ENCODE data around the gene ZNF143. TPM values are rescaled to one million over a fixed set of nuclear protein-coding genes. Genes with fewer than 3 reads are reported as not detected.

Gene ZNF143
- total RNA-seq, 4 donors from 2014 or later: 17.8 to 44.2 (median 30.9) TPM

GRCh38 chr11:9518835-9519410, 58.1 kb downstream of the ZNF143 start:
- no peak overlapping the region for H3K4me3 ChIP-seq (ENCODE audit: low read depth, poor library complexity, severe bottlenecking)
- no peak for TF ChIP-seq POLR2A (IDR thresholded peaks at IDR 0.05)
- no peak for TF ChIP-seq CTCF (IDR thresholded peaks at IDR 0.05)
- intact Hi-C loops (cut with DNase I; ENCODE audit: low total_unique reads): no loop called here
- WGBS, 2 donors: 93 to 94% methylated on average over 9 of the region's 9 CpGs
- no peak for DNase-seq (ENCODE audit: low spot score in 2 of 2)

GRCh38 chr11:9524001-9524400, 63.2 kb downstream of the ZNF143 start:
- WGBS, 2 donors: 91 to 100% methylated on average over 2 of the region's 2 CpGs
- H3K4me3 ChIP-seq (ENCODE audit: low read depth, poor library complexity, severe bottlenecking): no peak overlapping the region
- no peak for DNase-seq (ENCODE audit: low spot score in 2 of 2)
- intact Hi-C loops (cut with DNase I; ENCODE audit: low total_unique reads): loop anchor here (10.0 kb wide), 1 partner anchor 59 kb away; the partner anchor contains the start of gene ZNF143
- TF ChIP-seq CTCF (IDR thresholded peaks at IDR 0.05): no peak
- TF ChIP-seq POLR2A (IDR thresholded peaks at IDR 0.05): no peak

GRCh38 chr11:9525116-9525515, 64.3 kb downstream of the ZNF143 start:
- DNase-seq (ENCODE audit: low spot score in 2 of 2): no peak
- H3K4me3 ChIP-seq (ENCODE audit: low read depth, poor library complexity, severe bottlenecking): no peak overlapping the region
- TF ChIP-seq CTCF (IDR thresholded peaks at IDR 0.05) (no peak), POLR2A (IDR thresholded peaks at IDR 0.05) (no peak)
- 89 to 97% methylated on average over 3 of the region's 3 CpGs for WGBS, 2 donors
- intact Hi-C loops (cut with DNase I; ENCODE audit: low total_unique reads): loop anchor here (10.0 kb wide), 1 partner anchor 60 kb away; the partner anchor contains the start of gene ZNF143

- 19 to 23% methylated on average over 8 of the region's 8 CpGs for WGBS, 2 donors
- no peak for TF ChIP-seq POLR2A (IDR thresholded peaks at IDR 0.05)
- TF ChIP-seq CTCF (IDR thresholded peaks at IDR 0.05): no peak
- H3K4me3 ChIP-seq (ENCODE audit: low read depth, poor library complexity, severe bottlenecking): no peak overlapping the region
- peak in 1 of 2 donors; percentile 67 for DNase-seq (ENCODE audit: low spot score in 2 of 2)
- intact Hi-C loops (cut with DNase I; ENCODE audit: low total_unique reads): loop anchor here (10.0 kb wide), 1 partner anchor 63 kb away; the partner anchor contains the start of gene ZNF143
Observed at GRCh38 chr11:9527481-9528135, 66.8 kb downstream of the ZNF143 start.

GRCh38 chr11:9528136-9528501, 67.3 kb downstream of the ZNF143 start:
- DNase-seq (ENCODE audit: low spot score in 2 of 2): no peak
- 68 to 76% methylated on average over 1 of the region's 1 CpG for WGBS, 2 donors
- intact Hi-C loops (cut with DNase I; ENCODE audit: low total_unique reads): loop anchor here (10.0 kb wide), 1 partner anchor 63 kb away; the partner anchor contains the start of gene ZNF143
- no peak overlapping the region for H3K4me3 ChIP-seq (ENCODE audit: low read depth, poor library complexity, severe bottlenecking)
- TF ChIP-seq POLR2A (IDR thresholded peaks at IDR 0.05) (no peak), CTCF (IDR thresholded peaks at IDR 0.05) (no peak)

Measured in lower leg skin (tissue), 4 donors.